Mammary epithelial cell (primary cell): ENCODE measurements around the gene ZNF496.

Experiments used
- CTCF ChIP-seq, 2 donors: IDR thresholded peaks in 1 of 2; conservative IDR thresholded peaks in 1 of 2; 2 replicates each; pipeline ENCODE4 v1.5.1; 2011 to 2012; ENCODE audit warnings: inconsistent platforms in 2 of 2, low read length in 2 of 2, mild to moderate bottlenecking in 2 of 2, control low read depth in 1 of 2, low read depth in 1 of 2; ENCODE audit not compliant: insufficient read depth in 1 of 2; ENCODE audit errors: extremely low read depth in 1 of 2
- EZH2 ChIP-seq: IDR thresholded peaks from 2 replicates; pipeline ENCODE4 v1.6.1; 2012; ENCODE audit warnings: low read length, inconsistent platforms, borderline replicate concordance

DNA sequence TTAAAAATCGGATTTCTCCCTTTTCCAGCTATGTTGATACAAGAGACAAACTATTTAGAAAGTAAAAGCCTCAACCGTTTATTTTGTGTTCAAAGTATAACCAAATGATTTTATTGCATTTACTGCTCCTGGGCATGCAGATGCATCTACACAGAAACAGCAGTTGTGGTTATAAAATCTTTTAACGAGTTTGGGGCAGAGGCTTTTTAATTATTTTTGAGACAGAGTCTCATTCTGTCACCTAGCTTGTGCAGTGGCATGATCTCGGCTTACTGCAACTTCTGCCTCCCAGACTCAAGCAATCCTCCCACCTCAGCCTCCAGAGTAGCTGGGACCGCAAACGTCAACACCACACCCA is 33.6 kb downstream of the ZNF496 start:
- TF ChIP-seq CTCF (conservative IDR thresholded peaks at IDR 0.05 in 1 of 2, IDR thresholded peaks at IDR 0.05 in 1 of 2; ENCODE audit: extremely low read depth in 1 of 2, insufficient read depth in 1 of 2, low read depth in 1 of 2, low read length in 2 of 2) = no peak
- no peak for TF ChIP-seq EZH2
